Dermis blood vessel endothelial cell (primary cell): Measurements from ENCODE around the gene MATN4. TPM values are rescaled to one million over a fixed set of nuclear protein-coding genes. Genes with fewer than 3 reads are reported as not detected.
"Not testable (repeated sequence)": the region's sequence is repeated elsewhere in the genome, so short reads cannot be mapped to it uniquely, and the experiment has no call there.

Source experiments
- DNase-seq: peaks from one replicate; pipeline ENCODE4 v3.0.0; 2010
- total RNA-seq: library from RNA; depleted of rRNA; stranded (reverse); fragments of >200 nt; gene quantifications from 2 replicates; pipeline ENCODE4 v1.2.3, GENCODE V29; 2014

The MATN4 gene, protein sequence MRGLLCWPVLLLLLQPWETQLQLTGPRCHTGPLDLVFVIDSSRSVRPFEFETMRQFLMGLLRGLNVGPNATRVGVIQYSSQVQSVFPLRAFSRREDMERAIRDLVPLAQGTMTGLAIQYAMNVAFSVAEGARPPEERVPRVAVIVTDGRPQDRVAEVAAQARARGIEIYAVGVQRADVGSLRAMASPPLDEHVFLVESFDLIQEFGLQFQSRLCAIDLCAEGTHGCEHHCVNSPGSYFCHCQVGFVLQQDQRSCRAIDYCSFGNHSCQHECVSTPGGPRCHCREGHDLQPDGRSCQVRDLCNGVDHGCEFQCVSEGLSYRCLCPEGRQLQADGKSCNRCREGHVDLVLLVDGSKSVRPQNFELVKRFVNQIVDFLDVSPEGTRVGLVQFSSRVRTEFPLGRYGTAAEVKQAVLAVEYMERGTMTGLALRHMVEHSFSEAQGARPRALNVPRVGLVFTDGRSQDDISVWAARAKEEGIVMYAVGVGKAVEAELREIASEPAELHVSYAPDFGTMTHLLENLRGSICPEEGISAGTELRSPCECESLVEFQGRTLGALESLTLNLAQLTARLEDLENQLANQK
- total RNA-seq: 0.09 and 0.17 TPM in 2 replicates

DNA sequence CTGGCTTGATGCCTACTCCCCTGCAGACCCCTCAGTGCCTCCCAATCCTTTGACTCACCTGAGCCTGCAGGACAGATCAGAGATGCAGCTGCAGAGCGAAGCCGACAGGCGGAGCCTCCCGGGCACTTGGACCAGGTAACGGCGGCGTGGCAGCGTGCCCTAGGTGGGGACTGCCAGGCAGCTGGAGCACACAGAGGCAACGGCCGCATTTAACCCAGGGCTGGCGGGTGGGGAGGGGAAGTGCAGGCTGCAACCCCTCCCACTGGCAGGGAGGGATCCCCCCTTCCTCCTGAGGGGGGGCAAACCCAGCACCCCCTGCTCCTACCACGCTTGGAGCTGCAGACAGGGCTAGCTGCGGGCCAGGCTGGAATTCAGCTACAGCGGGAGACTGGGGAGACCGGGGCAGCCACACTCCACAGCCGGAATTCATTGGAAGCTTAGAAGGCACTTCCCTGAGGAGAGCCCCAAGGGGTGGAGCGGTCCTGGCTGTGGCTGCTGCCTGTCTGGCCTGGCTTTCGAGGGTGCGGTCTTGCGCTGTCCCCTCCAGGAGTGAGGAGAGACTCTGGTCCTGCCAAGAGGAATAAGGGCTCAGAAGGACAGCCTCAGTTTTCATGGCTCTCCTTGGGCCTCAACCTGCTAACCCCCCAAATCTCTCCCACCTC is at the start of gene MATN4:
Gene MATN4 (minus strand): TSS at position 183 of the 662 bp plus-strand sequence. CDS start 2,717 bp downstream, outside the sequence.
- DNase-seq: no peak

DNA sequence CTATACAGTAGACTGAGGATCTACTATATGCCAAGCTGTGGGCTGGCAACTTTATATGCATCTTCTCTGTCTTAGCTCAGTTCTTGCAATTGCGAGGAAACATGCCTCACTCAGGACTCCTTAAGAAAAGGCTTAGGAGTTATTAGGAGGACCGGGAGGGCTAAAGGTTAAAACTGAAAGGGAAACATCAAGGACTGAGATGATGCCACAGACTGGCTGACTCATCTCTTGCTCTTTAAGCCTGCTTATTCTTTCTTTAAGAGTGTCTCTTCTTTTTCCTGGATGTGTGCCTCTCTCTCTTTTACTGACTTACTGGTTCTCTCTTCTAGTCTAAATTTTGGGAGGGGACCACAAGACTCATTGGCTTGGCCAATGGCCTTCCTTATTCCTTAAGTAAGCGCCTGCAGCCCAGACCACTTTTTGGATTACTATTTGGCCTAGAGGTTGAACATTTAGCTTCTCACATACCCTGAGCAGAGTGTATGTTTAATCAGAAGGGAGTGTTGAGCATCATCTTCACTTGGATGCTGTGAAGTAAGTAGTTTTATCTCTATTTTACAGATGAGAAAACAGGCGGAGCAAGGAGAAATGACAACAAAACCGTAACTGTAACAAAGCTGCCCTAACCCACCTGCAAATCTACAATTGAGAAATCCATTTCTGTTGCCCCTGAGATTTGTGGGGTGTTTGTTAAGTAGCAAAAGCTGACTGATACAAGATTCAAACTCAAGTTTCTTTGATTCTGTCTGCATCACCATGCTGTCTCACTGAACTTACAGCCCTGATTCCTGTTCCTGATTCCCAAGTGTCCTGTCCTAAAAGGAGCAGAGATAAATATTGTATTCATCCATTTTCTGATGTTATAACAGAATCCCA is 47.3 kb upstream of the MATN4 start:
- DNase-seq: peak; percentile 40

DNA sequence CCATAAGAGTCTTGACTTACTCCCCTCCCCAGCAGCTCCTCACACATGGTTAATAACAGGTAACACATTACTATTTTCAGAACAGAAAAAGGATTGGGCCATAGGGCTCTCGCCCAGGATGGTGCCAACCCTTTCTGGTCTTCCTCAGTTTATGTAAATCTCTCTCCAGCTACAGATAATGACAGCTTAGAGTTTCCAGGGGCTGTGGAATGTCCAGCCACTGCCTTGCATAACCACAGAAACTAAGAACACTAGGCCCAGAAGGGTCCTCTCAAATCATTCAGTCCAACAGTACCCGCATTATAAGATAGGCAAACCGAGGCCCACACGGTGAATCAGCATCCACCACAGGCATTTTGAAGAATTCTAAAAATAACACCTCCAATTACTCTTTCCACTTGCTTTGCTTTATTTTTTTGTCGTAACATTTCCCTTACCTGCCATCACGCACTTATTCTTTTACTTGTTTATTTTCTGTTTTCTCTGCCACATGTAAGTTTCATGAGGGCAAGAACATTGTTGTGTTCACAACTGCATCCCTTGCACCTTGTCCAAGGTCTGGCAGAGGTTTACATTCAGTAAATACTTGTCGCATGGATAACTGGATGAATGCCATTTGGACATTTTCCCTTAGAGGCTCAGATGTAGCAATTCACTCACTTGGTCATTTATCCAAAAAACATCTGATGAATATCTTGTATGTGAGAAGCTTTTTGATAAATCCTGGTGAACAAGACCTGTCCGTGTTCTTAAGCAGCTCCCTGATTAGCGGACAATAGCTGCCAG is 46.5 kb upstream of the MATN4 start:
- no peak for DNase-seq

DNA sequence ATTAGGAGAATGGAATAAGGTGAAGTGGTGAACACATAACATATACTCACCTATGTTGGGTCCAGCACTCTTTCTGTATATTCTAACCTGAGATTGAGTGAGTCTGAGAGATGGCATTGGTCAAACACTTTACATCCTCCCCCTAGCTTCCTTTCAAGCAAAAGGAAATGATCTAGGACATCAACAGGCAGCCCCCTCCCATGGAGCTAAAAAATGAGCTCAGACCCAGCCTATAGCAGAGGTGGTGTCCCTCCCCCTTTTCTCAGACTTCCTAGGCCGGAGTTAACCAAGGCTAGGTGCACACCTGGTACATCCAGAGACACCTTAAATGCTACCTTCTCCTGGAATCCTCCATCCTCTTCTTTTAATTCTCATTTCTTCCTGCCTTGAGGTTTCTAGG is 45.6 kb upstream of the MATN4 start:
- DNase-seq: no peak

DNA sequence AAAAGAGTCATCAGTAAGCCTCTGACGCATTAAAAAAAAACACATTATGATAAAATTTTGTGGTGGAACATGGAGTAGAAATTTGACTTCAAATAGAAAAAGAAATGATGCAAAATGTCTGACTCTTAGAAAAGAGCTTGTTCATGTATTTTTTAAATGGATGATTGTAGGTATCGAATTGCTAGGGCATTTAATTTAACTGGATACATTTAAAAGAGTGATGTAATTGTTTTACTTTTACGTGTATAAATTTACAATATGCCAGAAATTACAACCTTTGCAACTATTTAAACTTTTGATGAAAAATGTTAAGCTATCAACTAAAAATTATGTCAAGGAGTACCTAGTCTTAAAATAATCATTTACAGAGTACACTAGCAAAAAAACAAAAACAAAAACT is 44.6 kb upstream of the MATN4 start:
- no peak for DNase-seq

DNA sequence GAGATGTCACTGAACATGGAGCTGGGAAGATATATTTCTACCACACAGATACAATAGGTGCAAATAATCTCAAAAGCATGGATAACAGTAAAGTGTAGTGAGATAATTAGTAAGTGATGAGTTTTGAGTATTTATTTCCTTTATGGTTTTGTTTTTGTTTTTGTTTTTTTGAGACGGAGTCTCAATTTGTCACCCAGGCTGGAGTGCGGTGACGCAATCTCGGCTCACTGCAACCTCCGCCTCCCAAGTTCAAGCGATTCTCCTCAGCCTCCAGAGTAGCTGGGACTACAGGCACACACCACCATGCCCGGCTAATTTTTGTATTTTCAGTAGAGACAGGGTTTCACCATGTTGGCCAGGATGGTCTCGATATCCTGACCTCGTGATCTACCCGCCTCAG is 42.7 kb upstream of the MATN4 start:
- not testable (repeated sequence) for DNase-seq

DNA sequence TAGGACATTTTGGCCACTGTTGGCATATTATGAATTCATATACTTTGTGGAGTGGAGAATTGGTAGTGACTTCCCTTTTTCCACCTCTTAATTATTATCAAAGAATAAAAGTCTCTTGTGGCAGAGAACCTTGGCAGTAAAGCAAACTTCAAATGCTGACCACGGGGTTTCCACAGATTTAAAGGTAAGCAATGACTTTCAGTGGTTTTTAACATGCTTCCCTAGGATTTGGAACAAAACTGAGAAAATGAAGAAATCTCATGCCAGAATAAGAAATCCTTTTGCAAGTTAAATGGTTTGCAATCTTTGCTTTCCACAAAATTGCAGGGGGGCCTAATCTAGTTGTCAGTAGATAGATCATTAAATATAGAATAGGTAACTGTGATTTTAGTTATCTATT is 42.1 kb upstream of the MATN4 start:
- DNase-seq: no peak

DNA sequence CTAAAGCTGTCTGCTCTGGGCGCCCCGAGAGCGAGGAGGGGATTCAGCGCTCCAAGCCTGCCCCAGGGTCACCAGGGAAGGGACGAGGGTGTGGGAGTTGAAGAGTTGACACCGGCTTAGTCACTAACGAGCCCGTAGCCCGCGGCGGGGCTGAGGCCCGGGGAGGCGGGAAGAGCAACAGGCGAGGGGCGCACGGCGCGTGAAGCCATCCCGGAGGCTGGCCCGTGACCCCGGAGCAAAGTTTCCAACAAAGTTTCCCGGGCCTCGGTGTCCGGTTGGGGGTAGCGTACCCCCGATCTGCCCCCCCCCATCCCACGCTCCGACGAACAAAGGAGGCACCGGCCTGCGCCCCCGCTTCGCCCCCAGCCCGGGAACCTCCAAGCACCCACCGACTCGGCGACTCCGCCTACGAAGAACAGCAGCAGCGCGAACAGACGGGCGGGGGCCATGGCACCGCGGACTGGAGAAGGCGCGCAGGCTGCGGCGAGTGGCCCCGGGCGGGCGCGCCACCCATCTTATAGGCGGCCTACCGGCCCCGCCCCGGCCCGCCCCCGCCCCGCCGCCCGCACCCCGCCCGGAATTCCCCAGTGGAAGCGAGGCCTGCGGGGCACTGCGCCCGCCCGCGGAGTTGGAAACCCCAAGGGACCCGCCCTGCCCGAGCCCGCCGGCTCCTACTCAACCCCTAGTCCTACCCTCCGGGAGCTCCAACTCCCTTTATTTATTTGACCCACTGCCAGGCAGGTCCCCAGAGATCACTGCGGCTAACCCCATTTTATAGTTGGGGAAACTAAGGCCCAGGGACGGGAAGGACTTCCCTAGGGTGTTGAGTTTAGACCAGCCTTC is 40.1 kb upstream of the MATN4 start, which contains the start of gene SDC4:
Gene SDC4 (minus strand): TSS at position 489 of the 843 bp plus-strand sequence. CDS start 40 bp downstream, at position 449.
- peak; percentile 69 for DNase-seq

DNA sequence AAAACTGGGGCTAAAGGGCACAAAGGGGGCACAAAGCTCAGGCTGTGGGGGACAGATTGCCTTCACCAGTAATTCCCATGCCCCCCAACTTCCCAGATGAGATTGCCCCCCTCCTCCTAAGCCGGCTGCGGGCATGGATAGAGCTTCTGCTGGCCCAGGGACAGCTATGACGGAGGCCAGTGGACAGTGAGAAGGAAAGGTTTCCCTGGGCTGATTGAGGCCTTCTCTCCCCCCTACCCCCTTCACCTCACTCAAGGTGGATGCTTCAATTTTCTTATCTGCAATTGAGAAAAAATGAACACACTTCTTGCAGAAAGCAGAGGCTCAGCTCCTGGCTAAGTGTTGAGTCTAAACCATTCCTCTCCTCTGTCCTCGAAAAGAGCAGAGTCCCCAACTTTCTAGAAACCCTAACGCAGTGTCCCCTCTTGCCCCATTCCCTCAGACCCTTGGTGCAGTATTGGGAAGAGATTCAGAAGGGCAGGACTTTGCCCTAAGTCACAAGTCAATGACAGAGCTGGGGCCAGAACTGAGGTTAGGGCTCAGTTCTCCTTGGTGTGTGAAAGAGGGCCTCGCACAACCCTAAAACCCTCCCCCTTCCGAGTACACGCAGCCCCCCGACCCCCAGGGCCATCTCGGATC is 39.3 kb upstream of the MATN4 start:
- DNase-seq: peak; percentile 20

DNA sequence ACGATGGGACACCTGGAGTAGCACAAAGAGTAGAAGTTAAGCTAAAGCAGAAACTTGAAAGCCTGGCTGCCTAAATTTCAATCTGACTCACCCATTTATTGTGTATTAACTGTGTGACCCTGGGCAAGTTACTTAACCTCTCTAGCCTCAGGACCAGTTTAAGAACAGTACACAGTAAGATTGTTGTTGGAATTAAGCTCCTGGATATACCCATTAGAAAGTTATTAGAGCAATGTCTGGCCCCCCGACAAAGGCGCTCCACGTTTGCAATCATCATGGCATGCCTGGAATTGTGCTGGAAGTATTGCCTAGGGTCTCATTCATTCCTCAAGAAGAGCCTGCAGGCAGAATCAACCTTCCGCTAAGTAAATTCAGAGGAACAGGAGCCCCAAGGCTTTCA is 38.8 kb upstream of the MATN4 start:
- DNase-seq: no peak

DNA sequence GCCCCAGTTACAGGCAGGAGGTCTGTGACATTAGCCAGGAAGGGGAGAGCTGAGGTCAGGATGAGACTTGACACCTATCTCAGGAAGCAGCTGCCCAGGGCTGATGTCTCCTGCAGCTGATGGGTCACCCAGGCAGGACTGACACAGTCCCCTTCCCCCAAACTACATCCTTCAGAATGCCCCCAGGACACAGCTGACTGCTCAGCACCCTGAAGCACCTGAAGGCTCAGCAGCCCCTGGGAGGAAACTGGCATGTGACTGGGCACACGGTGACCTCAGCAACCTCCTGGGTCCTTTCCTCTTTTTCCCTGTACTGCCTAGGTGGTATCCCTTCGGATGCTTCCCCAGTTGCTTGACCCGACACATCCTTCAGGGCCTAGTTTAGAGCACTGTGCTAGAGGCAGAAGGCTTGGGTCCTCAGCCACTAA is 38.2 kb upstream of the MATN4 start:
- peak; percentile 27 for DNase-seq

DNA sequence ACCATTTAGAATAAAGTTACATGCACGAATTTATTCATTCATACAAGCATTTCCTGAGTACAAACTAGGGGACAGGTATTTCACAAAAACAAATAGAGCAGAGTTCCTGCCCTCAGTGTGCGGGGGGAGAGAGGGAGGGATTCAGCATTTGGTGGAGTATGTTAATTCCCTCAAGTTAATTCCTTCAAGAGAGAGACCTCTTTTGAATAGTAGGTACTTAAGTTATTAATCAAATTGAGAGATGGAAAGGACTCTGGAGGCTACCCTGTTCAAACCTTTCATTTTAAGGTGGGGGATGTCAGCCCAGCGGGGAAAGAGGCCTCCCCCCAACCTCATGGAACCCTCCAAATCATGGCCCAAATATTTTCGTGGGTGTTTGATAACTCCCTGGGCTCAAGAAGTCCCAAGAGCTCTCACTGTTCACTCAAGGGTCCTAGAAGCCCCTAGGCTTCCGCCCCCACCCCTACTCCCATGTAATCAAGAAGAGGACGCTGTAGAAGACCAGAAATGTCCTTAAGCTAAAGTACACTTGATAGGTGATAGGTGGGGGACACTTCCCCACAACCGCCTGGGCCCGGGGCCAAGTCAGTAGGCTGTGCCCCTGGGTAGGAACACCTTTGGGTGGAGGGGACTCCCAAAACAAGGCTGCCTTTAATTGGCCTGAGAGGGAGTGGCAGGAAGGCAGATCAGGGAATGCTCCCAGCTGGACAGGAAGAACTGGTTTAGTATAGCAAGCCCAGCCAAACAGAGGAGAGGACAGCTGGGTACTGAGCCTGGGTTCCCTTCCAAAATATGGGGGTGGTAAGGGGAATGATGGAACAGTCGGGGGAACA is 37.2 kb upstream of the MATN4 start:
- peak; percentile 33 for DNase-seq

DNA sequence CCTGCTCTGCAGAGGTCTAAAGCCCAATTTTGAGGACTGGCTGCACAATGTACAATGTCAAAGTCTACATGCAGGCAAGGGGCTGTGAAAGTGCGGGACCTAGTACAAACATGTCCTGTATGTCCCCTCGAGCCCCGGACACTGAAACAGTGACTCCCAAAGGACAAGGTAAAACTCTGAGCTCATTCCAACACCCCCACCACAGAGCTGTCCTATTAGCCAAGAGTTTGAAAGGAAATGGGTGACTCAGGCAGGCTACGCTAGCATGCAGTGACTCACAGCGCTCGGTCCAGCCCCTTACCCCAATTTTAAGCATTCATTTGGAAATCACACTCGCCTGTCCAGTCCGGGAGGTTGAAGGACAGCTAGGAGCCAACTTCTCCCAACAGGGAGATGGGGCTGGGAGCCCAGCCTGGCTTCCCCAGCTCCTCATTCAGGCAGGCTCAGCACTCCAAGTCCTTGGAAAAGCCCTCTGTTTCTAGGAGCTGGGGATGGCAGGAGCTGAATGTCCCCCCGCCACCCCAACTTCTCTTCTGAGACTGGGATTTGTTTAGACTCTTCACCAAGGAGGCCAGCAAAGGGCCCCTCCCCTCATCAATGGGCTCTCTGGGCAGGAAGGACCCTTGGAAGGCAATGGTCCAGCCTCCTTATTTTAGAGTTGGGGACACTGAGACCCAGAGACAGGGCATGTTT is 36.2 kb upstream of the MATN4 start:
- peak; percentile 91 for DNase-seq

DNA sequence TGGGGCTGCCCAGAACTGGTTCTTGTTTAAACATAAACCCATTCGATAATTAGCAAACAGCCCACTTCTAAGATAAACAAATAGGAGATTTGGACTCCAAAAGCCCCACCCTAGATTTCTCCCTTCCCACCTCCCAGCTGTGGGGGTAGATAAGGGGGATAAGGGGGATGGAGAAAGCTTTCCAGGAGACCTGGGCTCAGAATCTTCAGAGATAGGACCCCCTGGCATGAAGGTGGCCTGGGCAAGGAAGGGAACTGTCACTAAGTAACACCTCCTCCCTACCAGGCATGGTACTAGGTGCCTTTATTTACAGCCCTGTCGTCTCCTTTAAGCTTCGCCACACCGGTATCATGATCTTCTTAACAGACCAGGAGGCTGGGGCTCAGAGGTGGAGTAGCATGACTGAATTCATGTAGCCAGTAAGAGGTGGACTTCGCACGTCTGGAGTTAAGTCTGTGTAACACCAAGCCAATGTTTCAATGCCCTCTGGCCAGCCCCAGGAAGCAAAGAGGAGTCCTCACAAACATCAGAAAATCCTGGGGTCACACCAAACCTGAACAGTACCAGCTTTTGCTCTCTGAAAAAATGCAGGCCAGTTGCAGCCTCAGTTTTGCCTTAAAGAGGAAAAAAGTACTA is 35.6 kb upstream of the MATN4 start:
- no peak for DNase-seq

DNA sequence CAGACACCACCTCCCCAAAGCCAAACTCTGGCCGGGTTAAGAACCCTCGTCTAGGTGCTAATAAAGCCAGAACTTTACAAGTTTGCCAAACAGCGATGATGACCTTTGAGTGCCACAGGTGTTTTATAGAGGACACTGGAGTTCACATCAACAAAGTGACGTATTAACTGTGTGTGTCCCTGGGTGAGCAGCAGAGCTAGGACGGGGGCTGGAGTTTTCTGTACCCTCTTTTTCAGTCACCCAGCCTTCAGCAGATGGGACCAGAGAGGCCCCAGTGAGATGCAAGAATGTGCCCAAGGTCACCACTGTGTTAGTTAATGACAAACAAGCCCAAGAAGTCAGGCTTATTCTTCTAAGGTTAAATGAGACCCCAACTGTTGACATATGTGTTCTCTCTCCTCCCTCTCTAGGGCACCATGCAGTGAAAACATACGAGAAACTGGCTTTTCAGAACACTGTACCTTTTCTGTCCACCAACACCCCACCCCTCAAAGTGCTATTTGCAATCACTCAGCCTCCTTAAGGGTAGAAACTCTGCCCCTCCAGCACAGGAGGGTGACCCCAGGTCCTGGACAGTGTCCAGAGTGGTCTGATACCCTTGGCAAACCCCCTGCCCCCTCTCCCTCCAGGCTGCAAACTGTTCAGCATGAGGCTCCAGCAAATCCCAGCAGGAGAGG is 34.9 kb upstream of the MATN4 start:
- DNase-seq: no peak

DNA sequence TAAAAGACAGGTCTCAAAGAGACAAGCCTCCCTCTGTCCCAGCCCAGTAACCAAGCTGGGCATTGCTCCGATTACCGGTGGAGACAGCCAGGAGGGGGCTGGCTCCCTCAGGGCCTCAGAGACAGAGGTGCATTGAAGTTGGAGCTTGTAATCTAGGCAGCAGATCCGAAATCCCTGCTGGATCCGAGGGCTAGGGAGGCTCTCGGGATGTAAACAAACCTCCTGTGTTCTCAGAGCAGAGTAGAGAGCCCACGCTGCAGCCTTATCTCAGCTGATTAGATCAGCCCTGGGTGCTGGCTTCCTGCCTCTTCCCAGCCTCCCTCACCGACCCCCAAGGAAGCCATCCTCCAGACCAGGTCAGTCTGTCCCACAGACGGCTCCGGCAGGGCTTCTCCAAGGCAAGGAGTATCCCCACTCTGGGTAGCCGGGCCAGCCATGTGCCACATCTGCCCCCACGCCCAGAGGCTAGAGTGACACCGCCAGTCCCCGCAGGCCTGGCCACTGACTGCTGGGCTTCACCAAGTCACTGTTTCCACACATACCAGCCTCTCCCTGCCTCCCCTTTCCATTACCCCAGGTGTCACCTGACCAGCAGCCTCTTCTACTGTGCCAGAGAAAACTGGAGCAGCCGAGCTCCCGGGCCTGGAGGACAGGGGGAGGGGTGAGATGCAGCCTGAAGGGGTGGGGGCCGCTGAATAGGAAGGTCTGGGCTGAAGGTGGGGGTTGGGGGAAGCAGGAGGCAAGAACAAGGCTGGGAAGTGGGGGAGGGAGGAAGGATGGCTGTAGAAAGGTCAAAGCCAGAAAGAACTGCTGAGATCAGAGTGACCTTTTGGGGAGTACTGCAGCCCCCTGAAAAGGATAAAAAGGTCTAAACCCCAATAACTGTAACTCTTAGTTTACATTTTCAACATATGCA is 34.1 kb upstream of the MATN4 start:
- peak; percentile 65 for DNase-seq

DNA sequence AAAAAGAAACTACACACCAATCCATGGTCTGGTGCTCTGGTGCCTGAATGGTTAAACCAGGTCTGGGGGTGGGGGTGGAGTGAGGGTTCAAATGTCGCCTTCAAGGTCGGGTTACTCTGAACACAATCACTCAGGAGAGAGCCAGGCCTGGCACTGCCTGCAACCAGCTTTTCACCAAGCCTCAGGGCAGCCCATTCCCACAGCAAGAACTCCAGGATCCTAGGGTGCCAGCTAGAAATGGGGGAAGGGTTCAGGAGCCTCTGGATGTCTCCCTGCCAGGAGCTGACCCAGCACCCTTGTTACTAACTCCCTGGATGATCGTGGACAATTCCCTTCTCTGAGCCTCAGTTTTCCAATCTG is 33.5 kb upstream of the MATN4 start:
- no peak for DNase-seq
